ENCODE results near the gene PRADC1.

PRADC1 gene

GRCh38 chr2:73235315-73236028 is 2.4 kb upstream of the PRADC1 start:
- DNase-seq (ENCODE audit: low spot score) = no peak

GRCh38 chr2:73233932-73234832 is 1.1 kb upstream of the PRADC1 start, which contains the start of gene CCT7:
TSS of gene CCT7 (plus strand) at chr2:73234308. CDS start at chr2:73234379, 71 bp downstream.
- peak; percentile 96 for DNase-seq (ENCODE audit: low spot score)

- no peak for DNase-seq (ENCODE audit: low spot score)
These were observed 461 bp downstream of the PRADC1 start for GRCh38 chr2:73232403-73233153.

DNA sequence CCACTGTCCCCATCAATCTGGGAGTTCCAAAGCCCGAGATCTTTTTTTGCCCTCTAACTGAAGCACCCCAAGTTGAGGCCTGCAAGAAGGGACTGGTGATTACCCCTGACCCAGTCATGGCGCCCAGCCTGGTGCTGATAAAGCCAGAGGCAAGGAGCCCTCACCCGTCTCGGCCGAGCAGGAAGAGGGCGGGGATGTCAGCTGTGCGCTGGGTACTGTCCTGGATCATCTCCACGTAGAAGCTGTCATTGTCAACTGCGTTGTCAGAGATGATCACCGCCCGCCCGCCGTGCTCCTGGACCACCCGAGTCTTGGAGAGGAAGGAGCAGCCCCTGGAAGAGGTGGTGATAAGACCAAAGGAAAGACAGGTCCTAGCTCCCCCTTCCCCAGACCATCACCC is 4.4 kb downstream of the PRADC1 start:
- DNase-seq (ENCODE audit: low spot score) = no peak

DNA sequence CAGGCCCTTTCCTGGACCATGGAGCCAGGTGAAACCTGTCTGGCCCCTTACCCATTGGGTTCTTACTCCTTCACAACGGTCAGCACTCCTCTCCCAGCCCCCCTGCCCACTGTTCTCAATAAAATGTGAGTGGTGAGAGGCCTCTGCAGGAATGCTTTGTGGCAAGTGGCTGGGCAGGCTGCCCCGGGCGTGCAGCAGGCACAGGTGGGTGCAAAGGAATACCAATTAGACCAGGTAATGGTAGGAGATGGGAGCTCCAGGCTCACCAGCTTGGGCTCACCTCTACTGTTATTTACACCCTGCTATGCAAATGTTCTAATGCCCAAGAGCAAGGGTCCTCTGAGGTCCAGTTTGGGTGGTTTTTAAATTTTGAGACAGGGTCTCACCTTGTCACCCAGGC is 6.0 kb downstream of the PRADC1 start:
- DNase-seq (ENCODE audit: low spot score) = no peak

DNA sequence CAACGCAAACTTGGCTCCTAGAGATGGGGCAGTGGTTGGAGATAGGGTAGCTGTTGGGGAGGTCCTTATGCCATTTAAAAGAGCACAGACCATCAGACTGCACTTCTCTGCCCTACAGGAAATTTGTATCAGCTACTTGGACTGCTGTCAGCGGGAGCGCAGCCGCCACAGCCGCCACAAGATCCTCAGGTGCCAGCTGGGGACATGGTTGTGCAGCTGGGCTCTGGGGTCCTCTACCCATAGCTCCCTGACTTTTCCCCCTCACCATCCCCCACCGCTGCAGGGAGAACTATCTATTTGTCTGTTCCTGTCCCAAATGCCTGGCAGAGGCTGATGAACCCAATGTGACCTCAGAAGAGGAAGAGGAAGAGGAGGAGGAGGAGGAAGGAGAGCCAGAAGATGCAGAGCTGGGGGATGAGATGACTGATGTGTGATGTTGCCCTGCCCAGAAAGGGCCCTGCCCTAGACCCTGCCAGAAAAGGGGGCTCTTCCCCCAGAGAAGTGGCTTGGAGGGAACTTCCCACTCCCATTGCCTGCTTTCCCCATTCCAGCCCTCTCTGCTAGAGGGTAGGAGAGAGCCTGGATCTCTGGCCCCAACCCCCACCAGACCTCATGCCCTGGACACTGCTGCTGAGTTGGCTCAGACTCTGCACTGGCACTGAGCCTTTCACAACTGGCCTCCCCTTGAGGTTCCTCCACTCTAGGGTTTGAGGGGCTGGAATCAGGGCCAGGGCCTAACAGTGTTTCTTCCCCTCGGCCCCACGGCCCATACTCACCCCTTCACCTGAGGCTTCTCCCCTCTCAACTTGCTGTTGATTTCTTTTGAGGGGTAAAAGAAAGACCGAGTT is 7.3 kb downstream of the PRADC1 start:
- no peak for DNase-seq (ENCODE audit: low spot score)

DNA sequence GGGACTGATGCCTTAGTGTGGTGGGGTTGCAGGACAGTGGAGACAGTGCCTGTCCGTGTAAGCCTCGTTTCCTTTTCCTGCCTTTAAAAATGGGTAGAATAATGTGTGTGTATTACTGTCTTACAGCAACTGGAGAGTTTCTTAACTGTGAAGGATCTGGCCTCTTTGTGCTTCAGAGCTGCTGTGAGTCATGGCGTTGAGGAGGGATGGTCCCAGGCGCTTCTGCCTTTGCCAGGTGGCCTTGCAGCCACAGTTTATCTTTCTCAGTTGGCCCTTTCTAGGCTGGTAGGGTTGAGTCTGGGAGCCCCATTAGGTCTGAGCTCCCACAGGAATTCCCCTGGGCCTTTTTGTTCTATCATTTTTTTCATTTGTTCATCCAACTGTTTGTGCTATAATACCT is 9.2 kb downstream of the PRADC1 start:
- no peak for DNase-seq (ENCODE audit: low spot score)

DNA sequence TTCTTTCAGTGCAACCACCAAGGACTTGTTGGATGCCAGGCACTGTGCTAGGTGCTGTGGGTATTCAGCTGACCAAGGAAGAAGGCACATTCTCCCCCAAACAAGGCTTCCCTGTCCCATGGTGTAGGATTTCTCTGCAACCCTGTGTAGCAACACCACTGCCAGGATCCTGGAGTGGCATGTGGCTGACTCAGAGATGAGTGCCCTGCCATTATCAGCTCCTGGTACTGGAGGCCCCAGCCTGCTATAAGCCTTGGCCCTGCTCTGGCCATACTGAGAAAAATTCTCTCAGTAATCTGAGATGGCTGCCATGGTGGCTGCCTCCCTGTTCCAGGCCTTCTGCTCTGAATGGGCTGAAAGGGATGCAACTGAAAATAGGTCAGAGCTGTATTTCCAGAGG is 14.7 kb downstream of the PRADC1 start:
- no peak for DNase-seq (ENCODE audit: low spot score)

GRCh38 chr2:73217826-73218225 is 15.2 kb downstream of the PRADC1 start:
- DNase-seq (ENCODE audit: low spot score) = no peak

- DNase-seq (ENCODE audit: low spot score) = no peak
These were observed 15.9 kb downstream of the PRADC1 start for GRCh38 chr2:73217160-73217559.

DNA sequence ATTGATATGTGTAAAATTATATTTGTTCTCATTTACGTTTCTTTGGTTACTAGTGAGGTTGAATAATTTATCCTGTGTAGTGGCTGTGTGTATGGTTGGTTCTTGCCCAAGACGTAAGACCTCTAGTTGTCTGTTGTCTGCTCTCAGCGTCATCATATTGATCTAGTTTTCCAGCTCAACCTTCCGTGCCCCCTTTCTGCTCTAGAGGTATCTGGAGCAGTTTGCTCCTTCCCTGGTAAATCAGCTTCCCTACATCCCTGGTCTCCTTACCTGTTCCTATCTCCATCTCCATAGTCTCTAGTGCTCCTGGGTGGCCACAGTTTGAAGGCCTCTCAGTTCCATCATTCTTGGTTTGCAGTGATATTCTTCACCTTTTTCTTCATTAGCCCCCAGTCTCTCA is 17.8 kb downstream of the PRADC1 start:
- DNase-seq (ENCODE audit: low spot score) = no peak

- DNase-seq (ENCODE audit: low spot score) = peak; percentile 91
These were observed 18.7 kb downstream of the PRADC1 start, which contains the start of gene SMYD5 for GRCh38 chr2:73214120-73215035. TSS of gene SMYD5 (plus strand) at chr2:73214245. CDS start at chr2:73214267, 22 bp downstream.

DNA sequence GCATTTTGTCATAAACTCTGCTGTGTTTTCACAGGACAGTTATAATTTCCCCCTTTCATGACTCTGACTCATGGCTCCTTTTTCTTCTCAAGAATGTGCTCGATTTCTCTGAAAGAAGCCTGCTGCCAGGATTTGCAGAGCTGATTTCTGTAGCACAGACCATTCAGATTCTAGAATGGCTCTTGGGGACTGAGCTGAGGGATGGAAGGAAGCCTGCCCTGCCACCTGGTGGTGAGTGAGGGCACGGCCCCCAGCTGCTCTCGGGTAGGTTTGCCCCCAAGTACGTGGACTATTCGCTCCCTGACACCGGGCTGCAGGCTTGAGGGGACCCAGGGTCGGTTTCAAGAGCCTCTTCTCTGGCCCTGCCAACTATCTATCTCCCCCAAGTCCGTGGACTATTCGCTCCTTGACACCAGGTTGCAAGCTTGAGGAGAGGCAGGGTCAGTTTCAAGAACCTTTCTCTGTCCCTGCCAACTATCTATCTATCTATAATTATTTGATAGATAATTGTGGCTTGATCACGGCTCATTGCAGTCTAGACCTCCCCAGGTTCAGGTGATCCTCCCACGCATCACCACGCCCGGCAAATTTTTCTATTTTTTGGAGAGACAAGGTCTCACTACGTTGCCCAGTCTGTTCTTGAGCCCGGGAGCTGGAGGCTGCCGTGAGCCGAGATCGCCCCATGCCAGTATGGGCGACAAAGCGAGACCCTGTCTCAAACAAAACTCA is 20.4 kb downstream of the PRADC1 start:
- DNase-seq (ENCODE audit: low spot score) = peak; percentile 79

DNA sequence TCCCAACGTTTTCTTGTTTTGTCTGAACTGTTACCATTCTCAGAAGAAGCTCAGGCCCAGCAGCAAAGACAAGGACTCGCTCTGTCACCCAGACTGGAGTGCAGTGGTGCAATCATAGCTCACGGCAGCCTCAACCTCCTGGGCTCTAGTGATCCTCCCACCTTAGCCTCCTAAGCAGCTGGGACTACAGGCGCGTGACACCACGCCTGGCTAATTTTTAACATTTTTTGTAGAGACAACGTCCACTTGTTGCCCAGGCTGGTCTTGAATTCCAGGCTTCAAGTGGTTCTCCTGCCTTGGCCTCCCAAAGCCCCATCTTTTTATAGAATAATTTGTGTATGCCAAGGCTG is 21.0 kb downstream of the PRADC1 start:
- no peak for DNase-seq (ENCODE audit: low spot score)

- no peak for DNase-seq (ENCODE audit: low spot score)
These were observed 22.3 kb downstream of the PRADC1 start for GRCh38 chr2:73210696-73211095.

GRCh38 chr2:73210019-73210418 is 23.0 kb downstream of the PRADC1 start:
- DNase-seq (ENCODE audit: low spot score) = no peak

- DNase-seq (ENCODE audit: low spot score) = no peak
These were observed 24.8 kb downstream of the PRADC1 start for GRCh38 chr2:73208258-73208657.

GRCh38 chr2:73205611-73206010 is 27.4 kb downstream of the PRADC1 start:
- no peak for DNase-seq (ENCODE audit: low spot score)

DNA sequence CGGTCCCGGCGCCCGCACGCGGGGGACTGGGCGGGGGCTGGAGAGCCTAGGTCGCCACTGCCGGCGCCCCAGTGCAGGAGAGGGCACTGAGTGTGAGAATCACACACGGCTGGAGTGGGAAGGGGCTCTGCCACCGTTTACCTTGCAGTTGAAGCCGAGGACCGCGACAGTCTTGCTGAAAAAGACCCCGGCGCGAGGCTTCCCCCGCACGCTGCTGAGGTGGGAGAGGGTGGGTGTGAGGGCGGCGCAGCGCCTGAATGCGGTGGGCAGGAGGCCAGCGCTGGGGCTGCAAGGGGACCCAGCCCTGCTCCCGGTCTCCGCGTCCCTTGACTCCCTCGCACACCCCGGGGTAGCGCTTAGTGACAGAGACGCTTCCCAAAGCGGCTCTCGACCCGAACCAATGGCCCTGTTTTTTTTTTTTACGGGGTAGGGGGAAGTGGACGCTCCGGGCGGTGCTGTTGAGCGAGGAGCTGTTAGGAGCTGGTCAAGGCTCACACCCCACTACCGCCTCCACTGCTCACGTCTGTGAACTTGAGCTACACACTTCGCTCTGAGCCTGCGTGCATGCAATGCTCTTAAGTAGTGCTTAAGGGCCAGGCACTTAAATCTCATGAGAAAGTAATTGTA is 29.9 kb downstream of the PRADC1 start:
- DNase-seq (ENCODE audit: low spot score) = no peak
